Stimulated activated CD8-positive, alpha-beta memory T cell treated with anti-CD3 and anti-CD28 coated beads, Interleukin-15, amount 100 ng/mL, for 48 hours (primary cell): ENCODE measurements around the gene ANKLE1.

Experiments
- DNase-seq, 2 donors: peaks; one replicate each; pipeline ENCODE4 v3.0.0-alpha.2; 2020; ENCODE audit warnings: low read depth in 2 of 2

The ANKLE1 gene

GRCh38 chr19:17325881-17326594, 44.3 kb downstream of the ANKLE1 start:
- DNase-seq = no peak

GRCh38 chr19:17326595-17326966, 44.9 kb downstream of the ANKLE1 start:
- no peak for DNase-seq

GRCh38 chr19:17327068-17327653, 45.5 kb downstream of the ANKLE1 start:
- no peak for DNase-seq

- DNase-seq = no peak
Measured at GRCh38 chr19:17327654-17328516, 46.2 kb downstream of the ANKLE1 start.

- no peak for DNase-seq
Measured at GRCh38 chr19:17328517-17329365, 47.0 kb downstream of the ANKLE1 start.

GRCh38 chr19:17329366-17330261, 47.9 kb downstream of the ANKLE1 start:
- no peak for DNase-seq

- DNase-seq = no peak
Measured at GRCh38 chr19:17330262-17331044, 48.8 kb downstream of the ANKLE1 start.

GRCh38 chr19:17331045-17331558, 49.4 kb downstream of the ANKLE1 start:
- DNase-seq = no peak

GRCh38 chr19:17332360-17332676, 50.6 kb downstream of the ANKLE1 start:
- DNase-seq = no peak

- peak in 1 of 2 donors; percentile 54 for DNase-seq
Measured at GRCh38 chr19:17332677-17333581, 51.2 kb downstream of the ANKLE1 start.

- peak; percentile 77 for DNase-seq
Measured at GRCh38 chr19:17333611-17334413, 52.1 kb downstream of the ANKLE1 start.

GRCh38 chr19:17334414-17335409, 53.0 kb downstream of the ANKLE1 start, which contains the start of gene ANO8:
TSS of gene ANO8 (minus strand) at chr19:17334855. CDS start at chr19:17334670, 185 bp downstream.
- DNase-seq = peak; percentile 88 to 90

GRCh38 chr19:17335575-17335974, 53.9 kb downstream of the ANKLE1 start:
- no peak for DNase-seq
